ENCODE results near the gene FGFBP1. TPM values are rescaled to one million over a fixed set of nuclear protein-coding genes. Genes with fewer than 3 reads are reported as not detected.

The FGFBP1 gene
- total RNA-seq, 1 experiment from 2014 or later = not detected

- TF ChIP-seq CTCF (conservative IDR thresholded peaks at IDR 0.05) = no peak
- no peak overlapping the region for H3K27ac ChIP-seq (ENCODE audit: insufficient read length, low read depth, low read length)
- H3K4me1 Mint-ChIP-seq = no peaks in the 10 kb centered on the region
- H2BK15ac ChIP-seq (ENCODE audit: low read depth, low read length) = no peak overlapping the region
- H3K23ac ChIP-seq (ENCODE audit: insufficient read length, low read depth, low read length) = no peak overlapping the region
- H3K4ac ChIP-seq (ENCODE audit: low read depth, low read length) = no peak overlapping the region
- H3K9ac ChIP-seq (ENCODE audit: extremely low read depth, insufficient read length, low read length) = no peak overlapping the region
- no peaks in the 10 kb centered on the region; the same call in 1 of the 2 replicates for H3K27me3 Mint-ChIP-seq (ENCODE audit: low read depth)
- no peak overlapping the region for H2AFZ ChIP-seq (ENCODE audit: low read length)
- no peaks in the 10 kb centered on the region for H3K79me1 ChIP-seq (ENCODE audit: insufficient read depth, low read depth, low read length, poor library complexity, severe bottlenecking)
- DNase-seq = no peak
- H3K27me3 ChIP-seq (ENCODE audit: insufficient read depth, low read length) = no peaks in the 10 kb centered on the region
- H4K91ac ChIP-seq (ENCODE audit: insufficient read length, low read depth, low read length) = no peak overlapping the region
- H3K9me3 ChIP-seq (ENCODE audit: control insufficient read depth, low read depth, low read length) = no peaks in the 10 kb centered on the region
- H3K4me1 ChIP-seq (ENCODE audit: insufficient read depth, low read length) = no peaks in the 10 kb centered on the region
- no peak overlapping the region for H4K5ac ChIP-seq (ENCODE audit: insufficient read length, low read depth, low read length)
- no peaks in the 10 kb centered on the region for H3K36me3 Mint-ChIP-seq (ENCODE audit: insufficient read depth in 1 of 3, low read depth in 3 of 3)
- no peak overlapping the region for H3T11ph ChIP-seq (ENCODE audit: low read length)
- no peak overlapping the region for H2BK12ac ChIP-seq (ENCODE audit: insufficient read length, low read depth, low read length)
- no peaks in the 10 kb centered on the region for H4K20me1 ChIP-seq (ENCODE audit: control insufficient read depth, insufficient read depth, insufficient read length)
- H3K14ac ChIP-seq (ENCODE audit: insufficient read depth, low read length) = no peak overlapping the region
- no peak overlapping the region for H3K4me3 Mint-ChIP-seq
- H3K79me2 ChIP-seq (ENCODE audit: insufficient read depth, low read length) = no peaks in the 10 kb centered on the region
- no peak overlapping the region; a peak in 1 of 7 replicates for H3K27ac Mint-ChIP-seq
- no peak overlapping the region for H3K56ac ChIP-seq (ENCODE audit: insufficient read length, low read depth, low read length)
- no peaks in the 10 kb centered on the region for H3K23me2 ChIP-seq (ENCODE audit: insufficient read length, low read depth, low read length, poor library complexity, severe bottlenecking)
- no peak overlapping the region for H2BK120ac ChIP-seq (ENCODE audit: low read depth, low read length, poor library complexity, severe bottlenecking)
- no peak overlapping the region for H2AK5ac ChIP-seq (ENCODE audit: insufficient read length, low read length)
- no peak overlapping the region for H2BK20ac ChIP-seq (ENCODE audit: low read depth, low read length, poor library complexity, severe bottlenecking)
- no peak overlapping the region for H3K18ac ChIP-seq (ENCODE audit: insufficient read length, low read depth, low read length)
- no peak overlapping the region for H3K4me2 ChIP-seq (ENCODE audit: insufficient read depth, insufficient read length, low read length)
- H3K9me3 Mint-ChIP-seq = no peaks in the 10 kb centered on the region
- WGBS (ENCODE audit: extremely low coverage, insufficient read length, low lambda C conversion rate) = no CpG with 5 or more reads among the region's 5 CpGs
- H2BK5ac ChIP-seq (ENCODE audit: insufficient read length, low read length) = no peak overlapping the region
- no peak overlapping the region for H4K8ac ChIP-seq (replicated peaks; ENCODE audit: insufficient read length, low read depth, low read length)
These were observed 6.9 kb downstream of the FGFBP1 start for GRCh38 chr4:15931451-15932210.
